MCF 10A (cell line): ENCODE results near the gene NPHS1. TPM values are rescaled to one million over a fixed set of nuclear protein-coding genes. Genes with fewer than 3 reads are reported as not detected.

ENCODE experiments used
- BruUV-seq: library from RNA; stranded (reverse); fragments of 400-500 nt; replicated peaks from 2 replicates; lab custom pipeline; 2021; lab: Mats Ljungman, UMichigan
- CTCF ChIA-PET: fragments of 300-600 bp; sonication (Branson Sonifier 250); formaldehyde crosslinking; extraction: SDS; loops from one replicate; lab custom pipeline; 2021; ENCODE audit warnings: antibody characterized with exemption, inconsistent platforms; lab: Yijun Ruan, JAX
- POLR2A ChIA-PET: fragments of 300-600, 350-650 bp; sonication (Branson Sonifier 250); formaldehyde crosslinking; extraction: SDS; loops from one replicate; lab custom pipeline; 2020; ENCODE audit warnings: antibody characterized with exemption, inconsistent platforms; lab: Yijun Ruan, JAX
- DNase-seq: peaks from one replicate; pipeline ENCODE4 v3.0.0-alpha.2; 2018; ENCODE audit not compliant: unreplicated experiment
- H3K27ac Mint-ChIP-seq: one replicate; pipeline ENCODE4 v1.8.0; 2022; ENCODE audit warnings: mild to moderate bottlenecking, low read depth, mixed read lengths; ENCODE audit not compliant: unreplicated experiment
- H3K27me3 Mint-ChIP-seq: one replicate; pipeline ENCODE4 v1.8.0; 2022; ENCODE audit warnings: mixed read lengths; ENCODE audit not compliant: insufficient read depth, unreplicated experiment
- H3K36me3 Mint-ChIP-seq: one replicate; pipeline ENCODE4 v1.8.0; 2022; ENCODE audit warnings: mild to moderate bottlenecking, moderate library complexity, mixed read lengths; ENCODE audit not compliant: insufficient read depth, unreplicated experiment
- H3K4me1 Mint-ChIP-seq: one replicate; pipeline ENCODE4 v1.8.0; 2022; ENCODE audit warnings: mixed read lengths; ENCODE audit not compliant: insufficient read depth, unreplicated experiment
- H3K4me3 Mint-ChIP-seq: one replicate; pipeline ENCODE4 v1.8.0; 2022; ENCODE audit warnings: mild to moderate bottlenecking, moderate library complexity, mixed read lengths; ENCODE audit not compliant: unreplicated experiment
- H3K9me3 Mint-ChIP-seq: one replicate; pipeline ENCODE4 v1.8.0; 2022; ENCODE audit warnings: mixed read lengths; ENCODE audit not compliant: unreplicated experiment
- CTCF ChIP-seq: fragments of 200-600 bp; IDR thresholded peaks from one replicate; pipeline ENCODE4 v1.8.0; 2022; ENCODE audit warnings: antibody characterized with exemption, mild to moderate bottlenecking; ENCODE audit not compliant: unreplicated experiment
- intact Hi-C: fragments of 100-400 bp; cut with micrococcal nuclease; formaldehyde crosslinking; loops from 2 replicates; pipeline ENCODE4 v1.14.1; 2022
- total RNA-seq: library from RNA; stranded (reverse); gene quantifications from 2 replicates; pipeline ENCODE4 v1.2.3, GENCODE V29; 2022

The NPHS1 gene
- total RNA-seq, 1 experiment from 2014 or later: not detected

GRCh38 chr19:35776102-35776788 lies 76.1 kb downstream of the NPHS1 start:
- BruUV-seq: no TSS peak
- no peaks in the 10 kb centered on the region for H3K27me3 Mint-ChIP-seq

More at GRCh38 chr19:35776102-35776788, 76.1 kb downstream of the NPHS1 start:
- ChIA-PET CTCF (no interaction called here), POLR2A (interaction anchor here (1.0 kb wide), 1 partner anchor 28 kb away, joined by 4 read pairs; the partner anchor contains the start of gene LIN37)
- Mint-ChIP-seq H3K36me3 (peaks cover 6% of the 10 kb centered on the region), H3K4me3 (peak overlapping the region; percentile 79), H3K9me3 (no peaks in the 10 kb centered on the region), H3K4me1 (peaks cover 17% of the 10 kb centered on the region), H3K27ac (no peak overlapping the region)
- DNase-seq: no peak
- intact Hi-C loops: loop anchor here (10.0 kb wide), 1 partner anchor 159 kb away; the partner anchor contains the start of gene LRFN3
- TF ChIP-seq CTCF: no peak

Other genes with a start within 250 kb of the NPHS1 start
- gene HAUS5, start 239.8 kb downstream of the NPHS1 start, total RNA-seq: 6.3 and 10.6 TPM in 2 replicates
- 84.2 and 87.7 TPM in 2 replicates for gene RBM42, start 223.5 kb downstream of the NPHS1 start, total RNA-seq
- 0.44 and 1.0 TPM in 2 replicates for gene ETV2, start 210.8 kb downstream of the NPHS1 start, total RNA-seq
- 213 and 265 TPM in 2 replicates for gene COX6B1, start 204.2 kb downstream of the NPHS1 start, total RNA-seq
- not detected in 2 replicates for gene UPK1A, start 186.0 kb downstream of the NPHS1 start, total RNA-seq
- gene ZBTB32, start 147.9 kb downstream of the NPHS1 start, total RNA-seq: not detected in 2 replicates
- gene KMT2B, start 134.5 kb downstream of the NPHS1 start, total RNA-seq: 36.0 TPM in 2 replicates
- 3.6 and 4.2 TPM in 2 replicates for gene IGFLR1, start 110.1 kb downstream of the NPHS1 start, total RNA-seq
- gene U2AF1L4, start 107.1 kb downstream of the NPHS1 start, total RNA-seq: 32.0 and 37.5 TPM in 2 replicates
- gene PSENEN, start 106.9 kb downstream of the NPHS1 start, total RNA-seq: 65.0 and 86.9 TPM in 2 replicates
- 19.6 and 24.6 TPM in 2 replicates for gene LIN37, start 103.9 kb downstream of the NPHS1 start, total RNA-seq
- gene HSPB6, start 95.5 kb downstream of the NPHS1 start, total RNA-seq: 0.21 TPM in 1 of 2 replicates, not detected in the other
- gene PROSER3, start 94.3 kb downstream of the NPHS1 start, total RNA-seq: 33.8 and 37.3 TPM in 2 replicates
- 5.4 and 5.6 TPM in 2 replicates for gene ARHGAP33, start 76.9 kb downstream of the NPHS1 start, total RNA-seq
- gene PRODH2, start 39.7 kb downstream of the NPHS1 start, total RNA-seq: not detected in 2 replicates
- not detected in 2 replicates for gene KIRREL2, start 4.4 kb upstream of the NPHS1 start, total RNA-seq
- 1.3 and 2.4 TPM in 2 replicates for gene APLP1, start 16.1 kb upstream of the NPHS1 start, total RNA-seq
- 6.4 and 8.4 TPM in 2 replicates for gene NFKBID, start 48.0 kb upstream of the NPHS1 start, total RNA-seq
- not detected in 2 replicates for gene HCST, start 50.0 kb upstream of the NPHS1 start, total RNA-seq
- not detected in 2 replicates for gene TYROBP, start 55.8 kb upstream of the NPHS1 start, total RNA-seq
- 7.4 and 10.1 TPM in 2 replicates for gene LRFN3, start 83.9 kb upstream of the NPHS1 start, total RNA-seq
- gene SDHAF1, start 142.7 kb upstream of the NPHS1 start, total RNA-seq: 14.4 and 15.0 TPM in 2 replicates
- 0.14 and 0.91 TPM in 2 replicates for gene SYNE4, start 156.3 kb upstream of the NPHS1 start, total RNA-seq
- 16.5 and 20.9 TPM in 2 replicates for gene ALKBH6, start 161.7 kb upstream of the NPHS1 start, total RNA-seq
- 1.2 and 2.3 TPM in 2 replicates for gene CLIP3, start 180.4 kb upstream of the NPHS1 start, total RNA-seq
- 4.0 and 4.7 TPM in 2 replicates for gene THAP8, start 201.8 kb upstream of the NPHS1 start, total RNA-seq
- gene WDR62, start 202.4 kb upstream of the NPHS1 start, total RNA-seq: 5.2 and 6.2 TPM in 2 replicates